NCI-H2029 treated with DMSO at 0.1 percent for 48 hours (cell line): ENCODE measurements around the gene AMMECR1.

Experiments
- DNase-seq: peaks from one replicate; lab custom pipeline; 2025; lab: John Stamatoyannopoulos, UW

The AMMECR1 gene

GRCh38 chrX:110211340-110211739, 106.5 kb downstream of the AMMECR1 start:
- no peak for DNase-seq

- DNase-seq, result no peak
These were observed 107.3 kb downstream of the AMMECR1 start for GRCh38 chrX:110210417-110211139.

GRCh38 chrX:110208092-110208491, 109.8 kb downstream of the AMMECR1 start:
- no peak for DNase-seq

- DNase-seq, result no peak
These were observed 112.9 kb downstream of the AMMECR1 start for GRCh38 chrX:110204986-110205385.

- DNase-seq, result no peak
These were observed 116.1 kb downstream of the AMMECR1 start for GRCh38 chrX:110201799-110202198.

GRCh38 chrX:110194977-110195376, 122.9 kb downstream of the AMMECR1 start:
- DNase-seq, result no peak

GRCh38 chrX:110192516-110192915, 125.4 kb downstream of the AMMECR1 start:
- no peak for DNase-seq

- DNase-seq, result no peak
These were observed 129.0 kb downstream of the AMMECR1 start for GRCh38 chrX:110188701-110189558.

- DNase-seq, result no peak
These were observed 134.6 kb downstream of the AMMECR1 start for GRCh38 chrX:110183314-110183713.

GRCh38 chrX:110182865-110183264, 135.0 kb downstream of the AMMECR1 start:
- DNase-seq, result no peak

- DNase-seq, result no peak
These were observed 135.5 kb downstream of the AMMECR1 start for GRCh38 chrX:110182362-110182761.

GRCh38 chrX:110181459-110182137, 136.3 kb downstream of the AMMECR1 start:
- no peak for DNase-seq

GRCh38 chrX:110180928-110181310, 137.0 kb downstream of the AMMECR1 start:
- DNase-seq, result no peak

- DNase-seq, result no peak
These were observed 137.5 kb downstream of the AMMECR1 start for GRCh38 chrX:110180176-110180927.

GRCh38 chrX:110178179-110178865, 139.6 kb downstream of the AMMECR1 start:
- DNase-seq, result no peak

- DNase-seq, result no peak
These were observed 142.2 kb downstream of the AMMECR1 start for GRCh38 chrX:110175696-110176095.

- DNase-seq, result no peak
These were observed 142.7 kb downstream of the AMMECR1 start for GRCh38 chrX:110175146-110175545.

- no peak for DNase-seq
These were observed 144.4 kb downstream of the AMMECR1 start for GRCh38 chrX:110173192-110174175.

GRCh38 chrX:110172215-110172614, 145.7 kb downstream of the AMMECR1 start:
- DNase-seq, result no peak

- DNase-seq, result no peak
These were observed 146.4 kb downstream of the AMMECR1 start for GRCh38 chrX:110171442-110171841.
